CMK (cell line): ENCODE measurements around the gene TNRC6C.
A peak's percentile ranks its signal among the peaks of the same experiment; 100 is the strongest.

Experiments
- DNase-seq: peaks from one replicate; pipeline ENCODE4 v3.0.0-alpha.2; 2010; ENCODE audit warnings: low read depth

Gene TNRC6C

GRCh38 chr17:78125976-78126894 lies 167.7 kb downstream of the TNRC6C start:
- DNase-seq, result no peak

DNA sequence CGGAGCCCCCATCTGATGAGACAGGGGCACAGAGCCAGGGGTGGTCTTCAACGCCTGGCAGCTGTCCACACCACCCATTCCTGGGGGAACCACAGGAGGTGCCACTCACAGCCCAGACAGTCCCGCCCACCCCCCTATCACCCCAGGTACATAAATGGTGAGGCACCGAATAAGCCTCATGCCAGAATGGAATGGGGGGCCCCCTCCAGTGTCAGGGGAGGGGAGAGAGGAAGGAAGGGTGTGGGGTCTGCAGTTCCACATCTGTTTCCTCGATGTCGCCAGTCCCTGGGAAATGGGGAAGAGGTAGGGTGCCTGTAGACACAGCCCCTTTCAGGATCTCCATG lies 168.4 kb downstream of the TNRC6C start:
- DNase-seq, result peak; percentile 68

GRCh38 chr17:78127239-78127887 lies 168.9 kb downstream of the TNRC6C start:
- peak; percentile 74 for DNase-seq

- no peak for DNase-seq
Measured at GRCh38 chr17:78127888-78128550, 169.5 kb downstream of the TNRC6C start.

DNA sequence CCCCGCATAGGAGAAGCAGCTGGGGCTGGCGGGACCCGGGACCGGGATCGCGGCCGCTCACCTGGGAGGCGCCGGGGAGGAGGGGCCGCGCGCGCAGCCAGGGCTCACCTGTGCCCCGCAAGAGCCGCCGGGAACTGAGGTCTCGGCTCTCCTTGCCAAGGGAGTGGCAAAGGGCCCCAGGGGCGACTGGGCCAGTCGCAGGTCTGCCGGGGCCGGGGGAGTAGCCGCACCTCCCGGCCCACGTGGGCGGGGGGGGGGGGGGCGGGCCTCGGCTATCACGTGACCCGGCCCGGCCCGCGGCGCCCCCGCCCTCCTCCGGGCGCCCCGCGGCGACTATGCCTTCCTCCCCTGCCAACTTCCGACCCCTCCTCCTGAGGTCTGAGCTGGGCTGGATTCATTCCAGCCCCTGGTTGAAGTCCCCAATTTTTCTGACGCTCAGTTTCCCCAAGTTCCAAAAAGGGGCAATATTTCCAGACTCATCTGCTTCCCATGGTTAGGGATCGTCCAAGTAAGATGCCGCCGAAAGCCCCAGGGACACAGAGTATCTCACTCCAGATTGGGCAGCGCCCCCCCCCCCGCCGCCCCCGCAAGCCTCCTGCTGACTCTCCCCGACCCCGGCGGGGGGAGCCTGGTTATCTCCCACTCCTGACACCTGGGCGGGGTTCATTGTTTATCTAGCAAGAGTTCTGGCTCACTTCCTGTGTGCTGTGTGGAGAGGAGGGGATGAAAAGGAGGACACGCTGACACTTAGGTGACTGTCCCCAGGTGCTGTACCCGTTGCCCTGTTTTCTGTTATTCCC lies 170.2 kb downstream of the TNRC6C start, which contains the start of gene TMC6:
Gene TMC6, minus strand, starts transcription at position 205 of the 800 bp plus-strand sequence. CDS start 1,923 bp downstream, outside the sequence.
- DNase-seq, result peak; percentile 83

GRCh38 chr17:78129351-78130089 lies 171.0 kb downstream of the TNRC6C start:
- peak; percentile 73 for DNase-seq

DNA sequence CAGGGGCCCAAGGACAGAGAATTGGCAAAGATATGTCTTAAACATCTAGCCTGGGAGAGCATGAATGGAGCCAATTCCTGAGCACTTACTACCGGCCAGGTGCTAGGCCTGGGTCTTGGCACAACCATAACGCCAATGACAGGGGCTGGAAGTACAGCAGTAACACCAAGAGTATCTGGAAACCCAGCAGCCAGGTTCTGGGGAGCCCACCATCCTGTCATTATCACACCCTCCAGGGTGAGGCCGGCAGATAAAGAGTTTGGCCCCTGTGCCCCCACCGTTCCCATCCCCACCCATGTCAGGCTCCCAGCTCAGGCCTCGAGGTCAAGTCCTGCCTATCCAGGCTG lies 171.6 kb downstream of the TNRC6C start:
- no peak for DNase-seq

GRCh38 chr17:78130437-78131101 lies 172.1 kb downstream of the TNRC6C start, which contains the start of gene TMC8:
Gene TMC8 (plus strand): TSS chr17:78130771. CDS start chr17:78131589, 818 bp downstream.
- DNase-seq, result peak; percentile 87

GRCh38 chr17:78131172-78132083 lies 172.9 kb downstream of the TNRC6C start:
- no peak for DNase-seq

DNA sequence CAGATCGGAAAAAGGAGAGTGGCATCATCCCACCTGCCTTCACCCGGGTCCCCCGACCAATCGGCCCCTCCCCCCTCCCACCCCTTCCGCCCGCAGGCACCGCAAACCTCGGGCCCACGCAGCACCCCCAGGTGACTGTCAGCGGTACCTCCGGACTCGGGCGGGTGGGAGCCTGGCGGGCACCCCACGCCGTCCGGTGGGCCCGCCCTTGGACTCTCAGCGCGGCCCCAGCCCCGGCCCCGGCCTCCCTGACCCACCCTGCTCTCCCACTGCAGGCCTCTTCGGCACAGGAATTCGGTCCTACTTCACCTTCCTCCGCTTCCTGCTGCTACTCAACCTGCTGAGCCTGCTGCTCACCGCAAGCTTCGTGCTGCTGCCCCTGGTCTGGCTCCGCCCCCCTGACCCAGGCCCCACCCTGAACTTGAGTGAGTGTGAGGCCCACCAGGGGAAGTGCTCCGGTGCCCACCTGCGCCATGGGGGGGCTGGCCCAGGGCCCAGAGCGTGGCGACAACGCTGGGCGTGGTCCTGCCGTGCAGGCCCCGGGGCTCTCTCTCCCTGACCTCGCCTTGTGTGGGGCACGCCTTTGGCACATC lies 173.7 kb downstream of the TNRC6C start:
- DNase-seq, result peak; percentile 73

- DNase-seq, result no peak
Measured at GRCh38 chr17:78132767-78133178, 174.3 kb downstream of the TNRC6C start.

- no peak for DNase-seq
Measured at GRCh38 chr17:78133179-78133951, 174.9 kb downstream of the TNRC6C start.

DNA sequence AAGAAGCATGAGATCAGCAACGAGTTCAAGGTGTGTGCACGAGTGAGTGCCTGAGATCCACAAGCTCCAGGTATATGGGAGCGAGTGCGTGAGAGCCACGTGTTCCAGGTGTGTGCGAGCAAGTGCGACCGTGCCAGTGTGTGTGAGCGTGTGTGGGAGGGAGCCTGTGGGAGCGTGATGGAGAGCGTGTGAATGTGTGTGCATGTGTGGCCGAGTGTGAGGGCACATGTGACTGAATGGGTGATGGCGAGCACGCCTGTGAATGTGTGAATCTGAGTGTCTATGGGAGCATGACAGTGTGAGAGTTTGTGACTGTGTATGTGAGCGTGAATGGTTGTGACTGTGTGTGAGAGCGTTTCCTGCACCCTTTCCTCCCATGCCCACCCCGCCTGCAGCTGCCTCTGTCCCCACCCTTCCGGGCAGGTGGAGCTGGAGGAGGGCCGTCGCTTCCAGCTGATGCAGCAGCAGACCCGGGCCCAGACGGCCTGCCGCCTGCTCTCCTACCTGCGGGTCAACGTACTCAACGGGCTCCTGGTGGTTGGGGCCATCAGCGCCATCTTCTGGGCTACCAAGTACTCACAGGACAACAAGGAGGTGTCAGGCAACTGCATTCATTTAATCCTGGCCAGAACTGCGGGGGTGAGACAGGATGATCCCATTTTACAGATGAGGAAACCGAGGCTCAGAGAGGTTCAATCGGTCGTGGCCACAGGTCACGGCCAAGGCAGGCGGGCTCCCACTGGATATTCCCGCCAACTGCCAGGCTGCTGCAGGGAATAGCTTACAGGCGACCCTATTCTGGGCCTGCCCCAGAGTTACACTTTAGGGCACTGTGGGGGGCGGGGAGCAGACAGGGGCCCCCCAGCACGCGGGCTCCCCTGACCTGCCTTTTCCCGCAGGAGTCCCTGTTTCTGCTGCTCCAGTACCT lies 175.7 kb downstream of the TNRC6C start:
- DNase-seq, result no peak

DNA sequence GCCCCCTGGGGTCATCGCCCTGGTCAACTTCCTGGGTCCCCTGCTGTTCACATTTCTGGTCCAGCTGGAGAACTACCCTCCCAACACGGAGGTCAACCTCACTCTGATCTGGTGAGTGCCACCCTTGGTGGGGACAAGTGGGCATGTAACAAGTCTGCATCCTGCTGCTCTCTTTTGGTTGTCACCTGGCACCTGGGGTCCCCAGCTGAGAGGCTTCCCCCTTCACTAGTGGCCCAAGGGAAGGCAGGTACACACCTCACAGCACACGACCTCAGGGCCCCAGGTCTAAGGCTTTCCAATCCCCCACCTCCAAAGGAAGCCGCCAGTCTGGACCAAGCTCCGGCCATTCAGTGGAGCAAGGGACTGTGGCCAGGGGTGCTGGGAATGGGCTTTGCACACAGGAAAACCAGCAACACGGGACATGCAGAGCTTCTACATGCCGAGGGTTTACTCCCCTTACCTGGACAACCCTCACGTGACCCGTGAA lies 176.4 kb downstream of the TNRC6C start:
- DNase-seq, result no peak

- DNase-seq, result no peak
Measured at GRCh38 chr17:78135858-78136500, 177.5 kb downstream of the TNRC6C start.

GRCh38 chr17:78137392-78138203 lies 179.1 kb downstream of the TNRC6C start:
- DNase-seq, result no peak
